GM12878 (cell line): ENCODE measurements around the gene TGM5. TPM values are rescaled to one million over a fixed set of nuclear protein-coding genes. Genes with fewer than 3 reads are reported as not detected.

Source experiments
- ATAC-seq: fragments of 200-7000 bp; cut with Tn5 transposase; 3 replicates; pipeline ENCODE4 v1.9.1; 2020; ENCODE audit warnings: mild to moderate bottlenecking, moderate library complexity
- BruUV-seq: library from RNA; stranded (reverse); fragments of 400-500 nt; replicated peaks from 2 replicates; lab custom pipeline; 2021; lab: Mats Ljungman, UMichigan
- CTCF ChIA-PET: fragments of 300-600 bp; sonication (Branson Sonifier 250); formaldehyde crosslinking; extraction: SDS; loops from one replicate; lab custom pipeline; 2021; ENCODE audit warnings: inconsistent platforms; lab: Yijun Ruan, JAX
- POLR2A ChIA-PET: fragments of 350-600 bp; formaldehyde crosslinking; extraction: SDS; loops from one replicate; lab custom pipeline; 2021; ENCODE audit warnings: inconsistent platforms; lab: Charles Lee
- RAD21 ChIA-PET: fragments of 300-600 bp; sonication (Branson Sonifier 250); formaldehyde crosslinking; loops from one replicate; lab custom pipeline; 2023; ENCODE audit warnings: antibody characterized with exemption; ENCODE audit not compliant: unreplicated experiment; lab: Charles Lee
- SMC1A ChIA-PET: fragments of 300-600 bp; sonication (Branson Sonifier 250); formaldehyde crosslinking; loops from one replicate; lab custom pipeline; 2023; ENCODE audit not compliant: unreplicated experiment, uncharacterized antibody; lab: Charles Lee
- DNase-seq: peaks from one replicate; pipeline ENCODE4 v3.0.0-alpha.2; 2011; ENCODE audit warnings: low read depth, low spot score
- FAIRE-seq: peaks from 3 replicates; lab custom pipeline; 2011; peaks lifted over from hg19 to GRCh38; lab: Jason Lieb, UNC
- H2AFZ ChIP-seq: 2 replicates; pipeline ENCODE4 v1.6.0; 2011; ENCODE audit warnings: low read depth, low read length, control low read depth; ENCODE audit not compliant: control insufficient read depth
- H3K27ac ChIP-seq: 2 replicates; pipeline ENCODE4 v1.5.1; 2011; ENCODE audit warnings: control low read depth; ENCODE audit not compliant: control insufficient read depth, insufficient read depth
- H3K27me3 ChIP-seq, 2 experiments: replicated peaks in 1 of 2; 2 replicates each; pipeline versions ENCODE4 v1.6.0 to v1.6.1; 2011; ENCODE audit warnings: low read length in 1 of 2; ENCODE audit not compliant: control insufficient read depth in 2 of 2, insufficient read depth in 2 of 2
- H3K36me3 ChIP-seq, 2 experiments: 2 replicates each; pipeline ENCODE4 v1.5.1; 2011; ENCODE audit warnings: low read length in 1 of 2; ENCODE audit not compliant: control insufficient read depth in 2 of 2, insufficient read depth in 2 of 2
- H3K4me1 ChIP-seq: 2 replicates; pipeline ENCODE4 v1.6.1; 2011; ENCODE audit warnings: mild to moderate bottlenecking, low read length, moderate library complexity, mixed read lengths; ENCODE audit not compliant: control insufficient read depth, insufficient read depth
- H3K4me2 ChIP-seq: 2 replicates; pipeline ENCODE4 v1.6.0; 2011; ENCODE audit warnings: control low read depth; ENCODE audit not compliant: control insufficient read depth, insufficient read depth
- H3K4me3 ChIP-seq: fragments of 200-600 bp; sonication (generic); 2 replicates; pipeline ENCODE4 v1.5.1; 2016
- H3K79me2 ChIP-seq: 2 replicates; pipeline ENCODE4 v1.6.0; 2011; ENCODE audit warnings: low read length; ENCODE audit not compliant: control insufficient read depth, insufficient read depth
- H3K9ac ChIP-seq: 2 replicates; pipeline ENCODE4 v1.8.0; 2011; ENCODE audit warnings: low read length, control low read depth, mixed read lengths; ENCODE audit not compliant: control insufficient read depth, insufficient read depth
- H3K9me3 ChIP-seq: replicated peaks from 3 replicates; pipeline ENCODE4 v1.5.1; 2011; ENCODE audit warnings: mild to moderate bottlenecking, low read length; ENCODE audit not compliant: control insufficient read depth, insufficient read depth
- H4K20me1 ChIP-seq: 2 replicates; pipeline ENCODE4 v1.6.0; 2011; ENCODE audit not compliant: control insufficient read depth, insufficient read depth
- CREB1 ChIP-seq: IDR thresholded peaks from 2 replicates; pipeline ENCODE4 v1.6.1; 2012; ENCODE audit warnings: low read depth, mild to moderate bottlenecking, inconsistent platforms
- DPF2 ChIP-seq: fragments of 450-650 bp; IDR thresholded peaks from 2 replicates; pipeline ENCODE4 v1.6.1; 2017; ENCODE audit warnings: mild to moderate bottlenecking
- HDGF ChIP-seq: fragments of 450-650 bp; IDR thresholded peaks from 2 replicates; pipeline ENCODE4 v1.6.1; 2016; ENCODE audit warnings: antibody characterized with exemption
- IKZF1 ChIP-seq: fragments of 450-650 bp; conservative IDR thresholded peaks from 2 replicates; pipeline ENCODE4 v1.6.1; 2017; ENCODE audit warnings: antibody characterized with exemption, mild to moderate bottlenecking
- JUND ChIP-seq: IDR thresholded peaks from 2 replicates; pipeline ENCODE4 v1.6.1; 2012; ENCODE audit warnings: low read depth, mild to moderate bottlenecking, low read length, improper control_type of control experiment, moderate library complexity
- NFXL1 ChIP-seq: fragments of 450-650 bp; IDR thresholded peaks from 2 replicates; pipeline ENCODE4 v1.6.1; 2017; ENCODE audit warnings: antibody characterized with exemption, mild to moderate bottlenecking, borderline replicate concordance
- RAD21 ChIP-seq: IDR thresholded peaks from 2 replicates; pipeline ENCODE4 v1.6.1; 2011; ENCODE audit warnings: mild to moderate bottlenecking, low read depth, low read length, moderate library complexity; ENCODE audit not compliant: insufficient read depth
- RBBP5 ChIP-seq: fragments of 200-600 bp; sonication (generic); conservative IDR thresholded peaks from 2 replicates; pipeline ENCODE4 v1.6.1; 2016
- RFX5 ChIP-seq: IDR thresholded peaks from 2 replicates; pipeline ENCODE4 v1.6.1; 2011; ENCODE audit warnings: low read depth, low read length, improper control_type of control experiment
- SIN3A ChIP-seq: IDR thresholded peaks from 2 replicates; pipeline ENCODE4 v1.6.1; 2012; ENCODE audit warnings: low read depth, low read length, improper control_type of control experiment
- SMARCA5 ChIP-seq: fragments of 450-650 bp; IDR thresholded peaks from 2 replicates; pipeline ENCODE4 v1.6.1; 2017; ENCODE audit warnings: mild to moderate bottlenecking
- SMC3 ChIP-seq: IDR thresholded peaks from 2 replicates; pipeline ENCODE4 v1.6.1; 2011; ENCODE audit warnings: low read length, improper control_type of control experiment, borderline replicate concordance
- ZNF217 ChIP-seq: fragments of 450-650 bp; IDR thresholded peaks from 2 replicates; pipeline ENCODE4 v1.6.1; 2017; ENCODE audit warnings: antibody characterized with exemption, mild to moderate bottlenecking
- ZNF24 ChIP-seq: fragments of 450-650 bp; IDR thresholded peaks from 2 replicates; pipeline ENCODE4 v1.6.1; 2017; ENCODE audit warnings: antibody characterized with exemption, mild to moderate bottlenecking
- WGBS: methylation state at CpG from one replicate; pipeline ENCODE4 v1.1.6; 2016; ENCODE audit warnings: low lambda C conversion rate; ENCODE audit not compliant: insufficient replicate concordance, insufficient coverage; ENCODE audit errors: missing lambda C conversion rate; 5-methylcytosine and 5-hydroxymethylcytosine counted together
- in situ Hi-C: fragments of 300-500 bp; cut with MboI; formaldehyde crosslinking; loops from 9 replicates; pipeline ENCODE4 v1.14.3; 2018; ENCODE audit warnings: mixed read lengths
- intact Hi-C: fragments of 100-400 bp; cut with micrococcal nuclease; formaldehyde crosslinking; loops from one replicate; pipeline ENCODE4 v1.14.2; 2022; ENCODE audit not compliant: unreplicated experiment
- polyA plus RNA-seq, 11 experiments: library from polyadenylated mRNA; depleted of rRNA in 4 of 11; unstranded in 6 of 11; stranded (reverse) in 5 of 11; fragments of >200 nt; fragmentation: Nextera tagmentation in 4 of 11; fragmentation: Illumina TruSeq in 1 of 11; extraction: Ambion mirVana in 4 of 11; extraction: Trizol in 1 of 11; gene quantifications; 1 replicate in 1 of 11; 2 replicates in 10 of 11; pipeline versions ENCODE4 v1.2.1 to v1.2.3, GENCODE V29; 2011 to 2016; ENCODE audit warnings: inconsistent platforms in 2 of 11, missing spikeins in 2 of 11, low read depth in 1 of 11
- total RNA-seq, 4 experiments: library from RNA; depleted of rRNA in 3 of 4; stranded (reverse); fragments of >200 nt in 3 of 4; fragmentation: Illumina TruSeq in 1 of 4; extraction: Trizol in 1 of 4; gene quantifications; 2 replicates each; pipeline versions ENCODE4 v1.2.1 to v1.2.3, GENCODE V29; 2013 to 2021
- TF ChIP-seq, protein P1 (sequence below): fragments of 450-650 bp; IDR thresholded peaks from 2 replicates; pipeline ENCODE4 v1.6.1; 2017; ENCODE audit warnings: borderline replicate concordance
- TF ChIP-seq, protein P2 (sequence below): fragments of 450-650 bp; formaldehyde crosslinking; IDR thresholded peaks from 2 replicates; pipeline ENCODE4 v1.5.0; 2022; ENCODE audit warnings: mild to moderate bottlenecking, missing genetic modification characterization
- TF ChIP-seq, protein P3 (sequence below), 3 experiments: IDR thresholded peaks in 2 of 3; conservative IDR thresholded peaks in 1 of 3; 2 replicates each; pipeline ENCODE4 v1.5.1; 2011; ENCODE audit warnings: low read depth in 3 of 3, low read length in 3 of 3, mild to moderate bottlenecking in 3 of 3, control low read depth in 2 of 3, moderate library complexity in 2 of 3, inconsistent platforms in 1 of 3, mixed read lengths in 1 of 3; ENCODE audit not compliant: control insufficient read depth in 2 of 3, insufficient read depth in 1 of 3; ENCODE audit errors: extremely low read depth in 1 of 3

The TGM5 gene
- total and polyA plus RNA-seq, 10 of the 15 experiments (the other 5 are each of a cell fraction or from before 2014, with no cell fraction given) = 4.4 to 27.1 (median 5.6) TPM

DNA sequence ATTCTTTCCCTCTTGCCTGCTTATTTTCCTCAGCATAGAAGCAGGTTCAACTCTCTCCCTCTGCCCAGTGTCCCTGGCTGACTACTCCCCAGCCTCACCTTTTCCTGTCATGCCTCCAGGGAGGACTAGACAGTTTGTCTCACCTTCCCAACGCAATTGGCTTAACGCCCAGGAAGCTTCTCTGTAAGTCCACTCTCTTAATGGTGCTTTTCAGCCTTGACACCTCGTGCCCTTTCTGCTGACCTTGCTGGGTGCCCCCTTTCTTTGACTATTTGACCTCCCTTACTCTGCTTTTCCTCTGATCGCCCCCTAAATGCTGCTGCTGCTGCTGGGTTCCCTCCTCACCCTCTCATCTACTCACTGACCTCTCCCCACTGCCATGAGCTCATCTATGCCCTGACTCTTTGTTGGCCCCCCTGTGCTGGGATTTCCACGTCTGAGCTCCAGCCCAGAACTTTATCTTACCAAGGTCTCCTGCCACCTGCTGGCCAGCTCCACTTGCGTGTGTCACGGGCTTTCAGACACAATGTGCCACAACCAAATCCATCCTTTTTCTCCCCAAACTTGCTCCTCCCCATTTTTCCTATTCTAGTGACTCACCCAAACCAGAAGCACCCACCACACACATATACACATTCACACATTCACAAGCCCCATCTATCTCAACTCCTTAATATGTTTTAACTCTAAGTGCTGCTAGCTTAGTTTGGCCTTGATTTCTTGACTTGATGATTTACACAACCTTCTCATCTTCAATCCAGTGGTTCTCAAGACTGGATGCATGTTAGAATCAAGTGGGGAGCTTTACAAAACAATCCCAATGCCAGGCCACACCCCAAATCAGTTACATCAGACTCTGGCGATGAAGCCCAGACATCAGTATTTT is 62.5 kb downstream of the TGM5 start:
- Histone ChIP-seq H3K27ac (no peak overlapping the region), H2AFZ (no peak overlapping the region), H3K79me2 (no peaks in the 10 kb centered on the region), H3K36me3 (no peaks in the 10 kb centered on the region), H3K9ac (no peak overlapping the region), H3K4me3 (no peak overlapping the region), H3K9me3 (no peaks in the 10 kb centered on the region), H3K4me1 (no peaks in the 10 kb centered on the region), H3K27me3 (peaks cover 0 to 3% of the 10 kb centered on the region in 2 experiments; a peak in 3 of 4 replicates), H3K4me2 (no peak overlapping the region), H4K20me1 (no peaks in the 10 kb centered on the region)
- ATAC-seq = peak; percentile 93
- in situ Hi-C loops = no loop called here
- intact Hi-C loops = loop anchor here (1.0 to 2.0 kb wide), 2 partner anchors 17 to 499 kb away; no protein-coding TSS in a partner anchor
- ChIA-PET SMC1A (interaction anchor here (0.6 to 2.7 kb wide), 18 partner anchors 9 to 788 kb away, joined by 3 to 17 read pairs (median 4); partner anchors contain the start of gene CCNDBP1), CTCF (interaction anchor here (0.5 to 3.2 kb wide), 40 partner anchors 9 to 533 kb away, joined by 3 to 70 read pairs (median 4); partner anchors contain the start of genes CCNDBP1, TUBGCP4 and ZSCAN29), RAD21 (interaction anchor here (0.6 to 2.1 kb wide), 12 partner anchors 9 to 172 kb away, joined by 3 to 15 read pairs (median 4); partner anchors contain the start of gene UBR1), POLR2A (interaction anchor here (0.6 to 0.9 kb wide), 6 partner anchors 10 to 552 kb away, joined by 3 to 6 read pairs (median 3); no protein-coding TSS in a partner anchor)
- BruUV-seq = no TSS peak
- FAIRE-seq = no peak
- no peak for DNase-seq
- 28% methylated on average over 8 of the region's 8 CpGs for WGBS
- no peak for TF ChIP-seq IKZF1
- TF ChIP-seq NFXL1 = no peak
- no peak for TF ChIP-seq ZNF217
- TF ChIP-seq DPF2 = no peak
- no peak for TF ChIP-seq JUND
- TF ChIP-seq, protein P1, sequence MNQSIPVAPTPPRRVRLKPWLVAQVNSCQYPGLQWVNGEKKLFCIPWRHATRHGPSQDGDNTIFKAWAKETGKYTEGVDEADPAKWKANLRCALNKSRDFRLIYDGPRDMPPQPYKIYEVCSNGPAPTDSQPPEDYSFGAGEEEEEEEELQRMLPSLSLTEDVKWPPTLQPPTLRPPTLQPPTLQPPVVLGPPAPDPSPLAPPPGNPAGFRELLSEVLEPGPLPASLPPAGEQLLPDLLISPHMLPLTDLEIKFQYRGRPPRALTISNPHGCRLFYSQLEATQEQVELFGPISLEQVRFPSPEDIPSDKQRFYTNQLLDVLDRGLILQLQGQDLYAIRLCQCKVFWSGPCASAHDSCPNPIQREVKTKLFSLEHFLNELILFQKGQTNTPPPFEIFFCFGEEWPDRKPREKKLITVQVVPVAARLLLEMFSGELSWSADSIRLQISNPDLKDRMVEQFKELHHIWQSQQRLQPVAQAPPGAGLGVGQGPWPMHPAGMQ = no peak
- TF ChIP-seq SMARCA5 = no peak
- TF ChIP-seq, protein P2, sequence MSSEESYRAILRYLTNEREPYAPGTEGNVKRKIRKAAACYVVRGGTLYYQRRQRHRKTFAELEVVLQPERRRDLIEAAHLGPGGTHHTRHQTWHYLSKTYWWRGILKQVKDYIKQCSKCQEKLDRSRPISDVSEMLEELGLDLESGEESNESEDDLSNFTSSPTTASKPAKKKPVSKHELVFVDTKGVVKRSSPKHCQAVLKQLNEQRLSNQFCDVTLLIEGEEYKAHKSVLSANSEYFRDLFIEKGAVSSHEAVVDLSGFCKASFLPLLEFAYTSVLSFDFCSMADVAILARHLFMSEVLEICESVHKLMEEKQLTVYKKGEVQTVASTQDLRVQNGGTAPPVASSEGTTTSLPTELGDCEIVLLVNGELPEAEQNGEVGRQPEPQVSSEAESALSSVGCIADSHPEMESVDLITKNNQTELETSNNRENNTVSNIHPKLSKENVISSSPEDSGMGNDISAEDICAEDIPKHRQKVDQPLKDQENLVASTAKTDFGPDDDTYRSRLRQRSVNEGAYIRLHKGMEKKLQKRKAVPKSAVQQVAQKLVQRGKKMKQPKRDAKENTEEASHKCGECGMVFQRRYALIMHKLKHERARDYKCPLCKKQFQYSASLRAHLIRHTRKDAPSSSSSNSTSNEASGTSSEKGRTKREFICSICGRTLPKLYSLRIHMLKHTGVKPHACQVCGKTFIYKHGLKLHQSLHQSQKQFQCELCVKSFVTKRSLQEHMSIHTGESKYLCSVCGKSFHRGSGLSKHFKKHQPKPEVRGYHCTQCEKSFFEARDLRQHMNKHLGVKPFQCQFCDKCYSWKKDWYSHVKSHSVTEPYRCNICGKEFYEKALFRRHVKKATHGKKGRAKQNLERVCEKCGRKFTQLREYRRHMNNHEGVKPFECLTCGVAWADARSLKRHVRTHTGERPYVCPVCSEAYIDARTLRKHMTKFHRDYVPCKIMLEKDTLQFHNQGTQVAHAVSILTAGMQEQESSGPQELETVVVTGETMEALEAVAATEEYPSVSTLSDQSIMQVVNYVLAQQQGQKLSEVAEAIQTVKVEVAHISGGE = no peak
- TF ChIP-seq CREB1 = no peak
- TF ChIP-seq HDGF = 0 out of 2 replicates have a peak, but pooled peaks have one; percentile 55
- TF ChIP-seq, protein P3, sequence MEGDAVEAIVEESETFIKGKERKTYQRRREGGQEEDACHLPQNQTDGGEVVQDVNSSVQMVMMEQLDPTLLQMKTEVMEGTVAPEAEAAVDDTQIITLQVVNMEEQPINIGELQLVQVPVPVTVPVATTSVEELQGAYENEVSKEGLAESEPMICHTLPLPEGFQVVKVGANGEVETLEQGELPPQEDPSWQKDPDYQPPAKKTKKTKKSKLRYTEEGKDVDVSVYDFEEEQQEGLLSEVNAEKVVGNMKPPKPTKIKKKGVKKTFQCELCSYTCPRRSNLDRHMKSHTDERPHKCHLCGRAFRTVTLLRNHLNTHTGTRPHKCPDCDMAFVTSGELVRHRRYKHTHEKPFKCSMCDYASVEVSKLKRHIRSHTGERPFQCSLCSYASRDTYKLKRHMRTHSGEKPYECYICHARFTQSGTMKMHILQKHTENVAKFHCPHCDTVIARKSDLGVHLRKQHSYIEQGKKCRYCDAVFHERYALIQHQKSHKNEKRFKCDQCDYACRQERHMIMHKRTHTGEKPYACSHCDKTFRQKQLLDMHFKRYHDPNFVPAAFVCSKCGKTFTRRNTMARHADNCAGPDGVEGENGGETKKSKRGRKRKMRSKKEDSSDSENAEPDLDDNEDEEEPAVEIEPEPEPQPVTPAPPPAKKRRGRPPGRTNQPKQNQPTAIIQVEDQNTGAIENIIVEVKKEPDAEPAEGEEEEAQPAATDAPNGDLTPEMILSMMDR (IDR thresholded peaks at IDR 0.05 in 2 of 3, conservative IDR thresholded peaks at IDR 0.05 in 1 of 3; ENCODE audit: control insufficient read depth in 2 of 3, extremely low read depth in 1 of 3, insufficient read depth in 1 of 3, low read depth in 3 of 3, low read length in 3 of 3) = peak; percentile 68 to 73 (median 69)
- no peak for TF ChIP-seq RBBP5
- TF ChIP-seq RAD21 = peak; percentile 45
- TF ChIP-seq SMC3 = peak; percentile 53; the same call in 1 of the 2 replicates
- no peak for TF ChIP-seq ZNF24
- TF ChIP-seq SIN3A = no peak
- no peak for TF ChIP-seq RFX5
